Endodermal cell (in vitro differentiated cells): ENCODE measurements around the gene ZP2. TPM values are rescaled to one million over a fixed set of nuclear protein-coding genes. Genes with fewer than 3 reads are reported as not detected.

Source experiments
- DNase-seq: peaks from one replicate; pipeline ENCODE4 v3.0.0-alpha.2; 2017
- H3K27ac ChIP-seq: 2 replicates; pipeline ENCODE4 v1.5.1; 2013; ENCODE audit warnings: mild to moderate bottlenecking, low read depth, low read length, moderate library complexity
- H3K27me3 ChIP-seq: 2 replicates; pipeline ENCODE4 v1.6.1; 2013; ENCODE audit warnings: mild to moderate bottlenecking, low read length, moderate library complexity; ENCODE audit not compliant: insufficient read depth, control insufficient read depth, poor library complexity, severe bottlenecking
- H3K36me3 ChIP-seq: 2 replicates; pipeline ENCODE4 v1.7.0; 2013; ENCODE audit warnings: mild to moderate bottlenecking, low read length, moderate library complexity; ENCODE audit not compliant: control insufficient read depth, insufficient read depth
- H3K4me1 ChIP-seq: one replicate; pipeline ENCODE4 v1.7.0; 2013; ENCODE audit warnings: low read length; ENCODE audit not compliant: control insufficient read depth, insufficient read depth
- H3K4me3 ChIP-seq: 2 replicates; pipeline ENCODE4 v1.5.1; 2013; ENCODE audit warnings: mild to moderate bottlenecking, low read length, moderate library complexity
- H3K9ac ChIP-seq: 2 replicates; pipeline ENCODE4 v1.6.1; 2013; ENCODE audit warnings: mild to moderate bottlenecking, low read length, moderate library complexity; ENCODE audit not compliant: poor library complexity, severe bottlenecking; ENCODE audit errors: extremely low read depth
- H3K9me3 ChIP-seq: 2 replicates; pipeline ENCODE4 v1.6.1; 2013; ENCODE audit warnings: mild to moderate bottlenecking, low read length, moderate library complexity; ENCODE audit not compliant: control insufficient read depth
- H3K27ac Mint-ChIP-seq: 2 replicates; pipeline ENCODE4 v1.8.0; 2020; ENCODE audit warnings: mixed read lengths
- H3K27me3 Mint-ChIP-seq: 2 replicates; pipeline ENCODE4 v1.8.0; 2021; ENCODE audit warnings: mild to moderate bottlenecking, mixed read lengths; ENCODE audit not compliant: insufficient read depth
- H3K36me3 Mint-ChIP-seq: 2 replicates; pipeline ENCODE4 v1.8.0; 2020; ENCODE audit warnings: low read depth, mixed read lengths
- H3K4me1 Mint-ChIP-seq: 2 replicates; pipeline ENCODE4 v1.8.0; 2020; ENCODE audit warnings: mixed read lengths
- H3K4me3 Mint-ChIP-seq: 2 replicates; pipeline ENCODE4 v1.8.0; 2020; ENCODE audit warnings: mild to moderate bottlenecking, moderate library complexity, mixed read lengths
- H3K9me3 Mint-ChIP-seq: 2 replicates; pipeline ENCODE4 v1.8.0; 2020; ENCODE audit warnings: mild to moderate bottlenecking, mixed read lengths
- CTCF ChIP-seq: fragments of 200-600 bp; sonication (generic); conservative IDR thresholded peaks from 2 replicates; pipeline ENCODE4 v1.5.0; 2021; ENCODE audit warnings: antibody characterized with exemption, mild to moderate bottlenecking
- WGBS, 2 experiments: methylation state at CpG; one replicate each; pipeline versions ENCODE4 v1.1.5 to v1.1.7; 2013; ENCODE audit warnings: missing lambda C conversion rate in 2 of 2, mixed read lengths in 1 of 2; ENCODE audit not compliant: insufficient coverage in 1 of 2, insufficient read length in 1 of 2; 5-methylcytosine and 5-hydroxymethylcytosine counted together
- total RNA-seq, 2 donors: library from RNA; stranded (reverse); fragmentation: NEBNext Ultra II Directional in 1 of 2; extraction: Animal tissue kit (Norgen Biotek cat#: 25700) in 1 of 2; gene quantifications; 2 replicates in 1 of 2; 3 replicates in 1 of 2; pipeline ENCODE4 v1.2.1, GENCODE V29; 2021

ZP2 gene
- total RNA-seq, 2 donors from 2014 or later = not detected

DNA sequence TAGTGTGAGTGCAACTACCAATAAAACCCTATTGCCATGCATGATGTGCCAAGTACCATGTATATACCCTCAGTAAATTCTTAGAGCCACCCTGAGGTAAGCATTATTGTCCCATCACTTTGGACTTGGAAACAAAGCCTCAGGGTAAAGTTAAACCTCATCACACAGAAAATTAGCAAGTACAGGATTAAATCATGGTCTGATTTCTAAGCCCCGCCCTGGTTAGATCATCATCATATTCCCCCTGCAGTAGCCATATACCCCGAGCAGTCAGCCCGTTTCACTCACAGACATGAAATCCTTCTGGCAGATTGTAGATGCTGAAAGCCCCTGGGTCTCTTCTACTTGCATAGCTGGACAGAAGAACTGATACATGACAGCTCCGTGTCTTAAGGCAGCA is 4.8 kb downstream of the ZP2 start:
- no peak overlapping the region for H3K27ac ChIP-seq
- no peak overlapping the region for H3K9ac ChIP-seq
- no peak overlapping the region for H3K4me3 Mint-ChIP-seq
- H3K27me3 Mint-ChIP-seq = peaks cover 36% of the 10 kb centered on the region
- no peaks in the 10 kb centered on the region for H3K4me1 ChIP-seq
- no peak overlapping the region for H3K4me3 ChIP-seq
- H3K36me3 ChIP-seq = no peaks in the 10 kb centered on the region
- H3K9me3 Mint-ChIP-seq = no peaks in the 10 kb centered on the region
- TF ChIP-seq CTCF = no peak
- 94 to 97% methylated on average over 4 of the region's 4 CpGs for WGBS, 2 experiments
- H3K9me3 ChIP-seq = no peaks in the 10 kb centered on the region
- H3K4me1 Mint-ChIP-seq = no peaks in the 10 kb centered on the region
- DNase-seq = no peak
- no peak overlapping the region for H3K27ac Mint-ChIP-seq
- H3K27me3 ChIP-seq = peaks cover 7% of the 10 kb centered on the region
- no peaks in the 10 kb centered on the region for H3K36me3 Mint-ChIP-seq

DNA sequence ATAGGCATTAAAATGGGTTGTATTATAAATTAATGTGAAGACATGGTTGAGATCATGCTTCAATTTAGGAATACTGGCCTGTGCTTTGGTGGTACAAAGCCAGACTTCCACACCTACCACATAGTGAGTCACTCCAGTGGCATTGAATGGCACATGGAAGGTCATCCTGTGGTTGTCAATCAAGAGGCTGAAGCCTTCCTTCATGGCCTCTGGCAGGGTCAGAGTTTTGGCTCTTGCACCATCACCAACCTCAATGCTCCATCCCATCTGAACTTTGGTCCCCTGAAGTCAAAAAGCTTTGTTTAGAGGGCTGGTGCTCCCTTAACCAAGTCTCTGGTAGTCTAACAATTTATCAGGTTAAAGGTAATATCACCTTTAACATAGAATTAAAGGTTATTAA is 6.1 kb downstream of the ZP2 start:
- no peak for DNase-seq
- Mint-ChIP-seq H3K27me3 (peaks cover 46% of the 10 kb centered on the region), H3K4me3 (no peak overlapping the region), H3K36me3 (no peaks in the 10 kb centered on the region), H3K4me1 (no peaks in the 10 kb centered on the region), H3K27ac (no peak overlapping the region), H3K9me3 (no peaks in the 10 kb centered on the region)
- H3K27ac ChIP-seq = no peak overlapping the region
- no peaks in the 10 kb centered on the region for H3K4me1 ChIP-seq
- no peaks in the 10 kb centered on the region for H3K36me3 ChIP-seq
- H3K4me3 ChIP-seq = no peak overlapping the region
- no peak for TF ChIP-seq CTCF
- H3K9me3 ChIP-seq = no peaks in the 10 kb centered on the region
- peaks cover 7% of the 10 kb centered on the region for H3K27me3 ChIP-seq
- no peak overlapping the region for H3K9ac ChIP-seq

DNA sequence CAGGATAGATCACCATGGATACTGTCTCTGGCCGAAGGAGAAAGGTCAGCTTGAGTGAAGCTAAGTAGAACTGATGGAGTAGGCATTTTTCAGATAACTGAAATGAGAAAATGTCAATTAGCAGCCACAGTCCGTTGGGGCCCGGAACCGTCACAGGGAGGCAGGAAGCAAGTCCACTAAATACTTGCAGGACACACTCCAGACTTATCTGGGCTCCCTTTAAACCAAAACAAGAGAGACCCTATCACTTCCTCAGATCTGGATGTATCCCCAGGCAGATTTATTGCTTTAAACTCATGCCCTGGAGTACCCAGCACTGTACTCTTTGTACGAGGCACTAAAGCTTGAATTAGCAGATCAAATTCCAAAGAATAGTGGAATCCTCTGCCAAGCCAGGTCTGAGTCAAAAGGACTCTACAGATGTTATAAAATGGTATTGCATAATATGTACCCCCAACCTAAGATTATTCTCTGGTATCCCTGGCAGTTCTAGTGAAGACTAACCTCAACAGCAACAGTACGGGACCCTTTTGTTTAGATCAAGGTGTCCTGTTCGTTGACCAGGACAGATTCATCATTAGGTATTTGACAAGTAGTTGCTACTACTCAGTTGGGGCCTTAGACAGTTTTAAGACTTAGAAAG is 8.1 kb downstream of the ZP2 start:
- Histone ChIP-seq H3K27ac (no peak overlapping the region), H3K36me3 (no peaks in the 10 kb centered on the region), H3K9ac (no peak overlapping the region), H3K9me3 (no peaks in the 10 kb centered on the region), H3K27me3 (peaks cover 7% of the 10 kb centered on the region), H3K4me3 (no peak overlapping the region), H3K4me1 (no peaks in the 10 kb centered on the region)
- H3K4me3 Mint-ChIP-seq = no peak overlapping the region
- no peaks in the 10 kb centered on the region for H3K36me3 Mint-ChIP-seq
- 93 to 97% methylated on average over 3 to 7 of the region's 7 CpGs for WGBS, 2 experiments
- H3K4me1 Mint-ChIP-seq = no peaks in the 10 kb centered on the region
- no peak overlapping the region for H3K27ac Mint-ChIP-seq
- peaks cover 35% of the 10 kb centered on the region for H3K27me3 Mint-ChIP-seq
- DNase-seq = no peak
- TF ChIP-seq CTCF = no peak
- no peaks in the 10 kb centered on the region for H3K9me3 Mint-ChIP-seq
